Trophoblast cell (in vitro differentiated cells and primary cell): ENCODE data around the gene EHMT1.
A peak's percentile ranks its signal among the peaks of the same experiment; 100 is the strongest.

ENCODE experiments used
- DNase-seq, 2 donors: peaks; one replicate each; pipeline ENCODE4 v3.0.0-alpha.2; 2016
- H2AFZ ChIP-seq: 2 replicates; pipeline ENCODE4 v1.6.1; 2013; ENCODE audit warnings: low read length, moderate library complexity, mild to moderate bottlenecking; ENCODE audit not compliant: insufficient read depth, poor library complexity
- H2AK5ac ChIP-seq: 2 replicates; pipeline ENCODE4 v1.6.1; 2013; ENCODE audit warnings: mild to moderate bottlenecking, low read length
- H2BK120ac ChIP-seq: 2 replicates; pipeline ENCODE4 v1.6.1; 2013; ENCODE audit warnings: low read length, mild to moderate bottlenecking, moderate library complexity; ENCODE audit not compliant: insufficient read depth, poor library complexity
- H2BK12ac ChIP-seq: 2 replicates; pipeline ENCODE4 v1.6.1; 2013; ENCODE audit warnings: mild to moderate bottlenecking, low read length, moderate library complexity
- H2BK5ac ChIP-seq: 2 replicates; pipeline ENCODE4 v1.6.1; 2013; ENCODE audit warnings: low read length, low read depth, moderate library complexity, mild to moderate bottlenecking; ENCODE audit not compliant: poor library complexity
- H3K14ac ChIP-seq: 2 replicates; pipeline ENCODE4 v1.6.1; 2013; ENCODE audit warnings: mild to moderate bottlenecking, low read length
- H3K18ac ChIP-seq: 2 replicates; pipeline ENCODE4 v1.6.1; 2013; ENCODE audit warnings: mild to moderate bottlenecking, low read length
- H3K23ac ChIP-seq: 2 replicates; pipeline ENCODE4 v1.6.1; 2013; ENCODE audit warnings: low read length
- H3K27ac ChIP-seq: 2 replicates; pipeline ENCODE4 v1.5.1; 2013; ENCODE audit warnings: low read depth, mild to moderate bottlenecking, inconsistent platforms, low read length, moderate library complexity
- H3K27me3 ChIP-seq: 2 replicates; pipeline ENCODE4 v1.6.1; 2013; ENCODE audit warnings: inconsistent platforms, mild to moderate bottlenecking, low read length, moderate library complexity; ENCODE audit not compliant: insufficient read depth
- H3K36me3 ChIP-seq, 2 experiments: 1 replicate in 1 of 2; 2 replicates in 1 of 2; pipeline ENCODE4 v1.6.1; 2013; ENCODE audit warnings: low read length in 2 of 2, mild to moderate bottlenecking in 2 of 2, moderate library complexity in 1 of 2; ENCODE audit not compliant: insufficient read depth in 2 of 2, control insufficient read depth in 1 of 2
- H3K4ac ChIP-seq: 2 replicates; pipeline ENCODE4 v1.6.1; 2013; ENCODE audit warnings: low read depth, mild to moderate bottlenecking, low read length, moderate library complexity
- H3K4me1 ChIP-seq, 2 experiments: 1 replicate in 1 of 2; 2 replicates in 1 of 2; pipeline ENCODE4 v1.6.1; 2013; ENCODE audit warnings: low read length in 2 of 2, mild to moderate bottlenecking in 2 of 2, moderate library complexity in 1 of 2; ENCODE audit not compliant: insufficient read depth in 2 of 2, control insufficient read depth in 1 of 2
- H3K4me2 ChIP-seq: 2 replicates; pipeline ENCODE4 v1.6.1; 2013; ENCODE audit warnings: inconsistent platforms, mild to moderate bottlenecking, low read length, moderate library complexity
- H3K4me3 ChIP-seq: 2 replicates; pipeline ENCODE4 v1.5.1; 2013; ENCODE audit warnings: mild to moderate bottlenecking, low read depth, low read length, inconsistent platforms
- H3K79me1 ChIP-seq: one replicate; pipeline ENCODE4 v1.6.1; 2013; ENCODE audit warnings: low read length
- H3K79me2 ChIP-seq: 2 replicates; pipeline ENCODE4 v1.6.1; 2013; ENCODE audit warnings: low read length, mild to moderate bottlenecking; ENCODE audit not compliant: control insufficient read depth, insufficient read depth, poor library complexity
- H3K9ac ChIP-seq: 2 replicates; pipeline ENCODE4 v1.6.1; 2013; ENCODE audit warnings: mild to moderate bottlenecking, low read length
- H3K9me3 ChIP-seq: 2 replicates; pipeline ENCODE4 v1.6.1; 2013; ENCODE audit warnings: low read depth, mild to moderate bottlenecking, control low read depth, inconsistent platforms, low read length; ENCODE audit not compliant: insufficient read depth
- H4K12ac ChIP-seq: 2 replicates; pipeline ENCODE4 v1.6.1; 2013; ENCODE audit warnings: low read depth, mild to moderate bottlenecking, low read length, moderate library complexity
- H4K8ac ChIP-seq: 2 replicates; pipeline ENCODE4 v1.6.1; 2013; ENCODE audit warnings: low read depth, mild to moderate bottlenecking, low read length, moderate library complexity
- H4K91ac ChIP-seq: one replicate; pipeline ENCODE4 v1.6.1; 2013; ENCODE audit warnings: low read depth, mild to moderate bottlenecking, low read length, moderate library complexity
- WGBS: extraction: QIAGEN DNeasy Blood & Tissue Kit; methylation state at CpG from one replicate; pipeline ENCODE4 v1.1.7; 2013; ENCODE audit warnings: missing lambda C conversion rate; ENCODE audit not compliant: insufficient read length, insufficient coverage; ENCODE audit errors: extremely low coverage; 5-methylcytosine and 5-hydroxymethylcytosine counted together

EHMT1 gene

GRCh38 chr9:137674307-137674975 is 55.6 kb downstream of the EHMT1 start:
- Histone ChIP-seq H3K4ac (peak overlapping the region; percentile 16), H3K9ac (no peak overlapping the region), H3K79me1 (no peaks in the 10 kb centered on the region), H3K36me3 (peaks cover 2% of the 10 kb centered on the region in 2 experiments), H3K4me3 (no peak overlapping the region), H3K4me1 (peaks cover 8 to 17% of the 10 kb centered on the region in 2 experiments), H2AK5ac (no peak overlapping the region), H4K12ac (no peak overlapping the region), H3K79me2 (peaks cover 17% of the 10 kb centered on the region), H2BK120ac (no peak overlapping the region), H3K4me2 (no peak overlapping the region), H3K14ac (no peak overlapping the region), H3K27ac (no peak overlapping the region), H3K23ac (no peak overlapping the region), H4K91ac (no peak overlapping the region), H2BK5ac (no peak overlapping the region), H4K8ac (no peak overlapping the region), H2BK12ac (no peak overlapping the region), H2AFZ (no peak overlapping the region), H3K9me3 (no peaks in the 10 kb centered on the region), H3K18ac (no peak overlapping the region), H3K27me3 (no peaks in the 10 kb centered on the region)
- no CpG with 5 or more reads among the region's 15 CpGs for WGBS
- no peak for DNase-seq

- no CpG with 5 or more reads among the region's 5 CpGs for WGBS
- no peak overlapping the region for H3K9ac ChIP-seq
- no peak overlapping the region for H3K4me2 ChIP-seq
- H3K4me1 ChIP-seq = peaks cover 8 to 17% of the 10 kb centered on the region in 2 experiments
- no peak overlapping the region for H2AFZ ChIP-seq
- H2BK12ac ChIP-seq = no peak overlapping the region
- no peaks in the 10 kb centered on the region for H3K79me1 ChIP-seq
- no peak overlapping the region for H3K14ac ChIP-seq
- no peak overlapping the region for H2AK5ac ChIP-seq
- H2BK120ac ChIP-seq = no peak overlapping the region
- peaks cover 2% of the 10 kb centered on the region in 2 experiments for H3K36me3 ChIP-seq
- H3K4ac ChIP-seq = no peak overlapping the region
- no peak overlapping the region for H4K91ac ChIP-seq
- no peaks in the 10 kb centered on the region for H3K27me3 ChIP-seq
- H2BK5ac ChIP-seq = no peak overlapping the region
- no peak overlapping the region for H3K18ac ChIP-seq
- H3K9me3 ChIP-seq = no peaks in the 10 kb centered on the region
- H3K27ac ChIP-seq = no peak overlapping the region
- peaks cover 17% of the 10 kb centered on the region for H3K79me2 ChIP-seq
- no peak overlapping the region for H3K4me3 ChIP-seq
- no peak overlapping the region for H4K12ac ChIP-seq
- no peak overlapping the region for H4K8ac ChIP-seq
- DNase-seq = no peak
- no peak overlapping the region for H3K23ac ChIP-seq
Observed at GRCh38 chr9:137674976-137675320, 56.1 kb downstream of the EHMT1 start.

GRCh38 chr9:137676998-137677397 is 58.2 kb downstream of the EHMT1 start:
- no peak overlapping the region for H3K23ac ChIP-seq
- no peak overlapping the region for H4K8ac ChIP-seq
- no peak overlapping the region for H2AFZ ChIP-seq
- H2BK12ac ChIP-seq = no peak overlapping the region
- H3K4ac ChIP-seq = peak overlapping the region; percentile 59
- H3K4me3 ChIP-seq = no peak overlapping the region
- no peak overlapping the region for H2BK5ac ChIP-seq
- no peaks in the 10 kb centered on the region for H3K9me3 ChIP-seq
- WGBS = no CpG with 5 or more reads among the region's 12 CpGs
- H3K9ac ChIP-seq = no peak overlapping the region
- peaks cover 15 to 21% of the 10 kb centered on the region in 2 experiments for H3K4me1 ChIP-seq
- peak overlapping the region; percentile 44 for H3K18ac ChIP-seq
- no peak overlapping the region for H3K4me2 ChIP-seq
- H3K36me3 ChIP-seq = peaks cover 2% of the 10 kb centered on the region in 2 experiments
- no peak overlapping the region for H4K12ac ChIP-seq
- no peaks in the 10 kb centered on the region for H3K27me3 ChIP-seq
- no peak overlapping the region for H3K27ac ChIP-seq
- no peak overlapping the region for H4K91ac ChIP-seq
- H3K79me1 ChIP-seq = no peaks in the 10 kb centered on the region
- H3K14ac ChIP-seq = no peak overlapping the region
- no peak overlapping the region for H2BK120ac ChIP-seq
- H2AK5ac ChIP-seq = no peak overlapping the region
- DNase-seq = peak; percentile 57 to 71
- H3K79me2 ChIP-seq = peaks cover 20% of the 10 kb centered on the region

- no peaks in the 10 kb centered on the region for H3K27me3 ChIP-seq
- no peak overlapping the region for H3K18ac ChIP-seq
- H3K4ac ChIP-seq = peak overlapping the region; percentile 61
- H3K79me2 ChIP-seq = peaks cover 23% of the 10 kb centered on the region
- peaks cover 2% of the 10 kb centered on the region in 2 experiments for H3K36me3 ChIP-seq
- no peak overlapping the region for H3K23ac ChIP-seq
- no peak for DNase-seq
- no peak overlapping the region for H3K14ac ChIP-seq
- H4K91ac ChIP-seq = no peak overlapping the region
- H2BK12ac ChIP-seq = no peak overlapping the region
- H3K9ac ChIP-seq = no peak overlapping the region
- no peaks in the 10 kb centered on the region for H3K79me1 ChIP-seq
- H2BK120ac ChIP-seq = no peak overlapping the region
- H4K12ac ChIP-seq = no peak overlapping the region
- H3K27ac ChIP-seq = no peak overlapping the region
- no CpG with 5 or more reads among the region's 12 CpGs for WGBS
- H4K8ac ChIP-seq = no peak overlapping the region
- no peak overlapping the region for H2AFZ ChIP-seq
- H3K4me2 ChIP-seq = no peak overlapping the region
- peaks cover 15 to 24% of the 10 kb centered on the region in 2 experiments for H3K4me1 ChIP-seq
- H2BK5ac ChIP-seq = no peak overlapping the region
- H3K9me3 ChIP-seq = no peaks in the 10 kb centered on the region
- no peak overlapping the region for H3K4me3 ChIP-seq
- no peak overlapping the region for H2AK5ac ChIP-seq
Observed at GRCh38 chr9:137678202-137678601, 59.4 kb downstream of the EHMT1 start.
